Common myeloid progenitor, CD34-positive (primary cell): ENCODE measurements around the gene C9orf78.
"Not testable (repeated sequence)": the region's sequence is repeated elsewhere in the genome, so short reads cannot be mapped to it uniquely, and the experiment has no call there.

ENCODE experiments used
- CTCF ChIA-PET: fragments of 350-600 bp; sonication (Branson Sonifier 250); formaldehyde crosslinking; loops from one replicate; lab custom pipeline; 2021; ENCODE audit warnings: antibody characterized with exemption; lab: Charles Lee
- POLR2A ChIA-PET: fragments of 350-600 bp; sonication (Branson Sonifier 250); formaldehyde crosslinking; loops from one replicate; lab custom pipeline; 2021; ENCODE audit warnings: antibody characterized with exemption; lab: Charles Lee
- DNase-seq, 3 donors: peaks; one replicate each; pipeline versions ENCODE4 v3.0.0 to v3.0.0-alpha.2; 2013
- H3K27ac ChIP-seq, 2 experiments: 1 replicate in 1 of 2; 2 replicates in 1 of 2; pipeline ENCODE4 v1.7.0; 2013; ENCODE audit warnings: inconsistent platforms in 2 of 2, low read length in 2 of 2, mild to moderate bottlenecking in 2 of 2, low read depth in 1 of 2, moderate library complexity in 1 of 2; ENCODE audit not compliant: severe bottlenecking in 2 of 2, insufficient read depth in 1 of 2, poor library complexity in 1 of 2
- H3K27me3 ChIP-seq, 5 experiments: replicated peaks in 2 of 5; 1 replicate in 3 of 5; 2 replicates in 2 of 5; pipeline versions ENCODE4 v1.6.1 to v1.7.0; 2013; ENCODE audit warnings: low read length in 4 of 5, mild to moderate bottlenecking in 2 of 5, moderate library complexity in 2 of 5, inconsistent platforms in 1 of 5; ENCODE audit not compliant: insufficient read depth in 5 of 5, control insufficient read depth in 4 of 5
- H3K36me3 ChIP-seq, 4 experiments: 1 replicate in 2 of 4; 2 replicates in 2 of 4; pipeline versions ENCODE4 v1.6.1 to v1.7.0; 2013; ENCODE audit warnings: low read length in 3 of 4, control low read depth in 1 of 4, mild to moderate bottlenecking in 1 of 4; ENCODE audit not compliant: control insufficient read depth in 4 of 4, insufficient read depth in 4 of 4
- H3K4me1 ChIP-seq, 4 experiments: 1 replicate in 3 of 4; 2 replicates in 1 of 4; pipeline versions ENCODE4 v1.6.1 to v1.7.1; 2013; ENCODE audit warnings: low read length in 3 of 4, mild to moderate bottlenecking in 3 of 4, control low read depth in 1 of 4, inconsistent platforms in 1 of 4, moderate library complexity in 1 of 4; ENCODE audit not compliant: control insufficient read depth in 4 of 4, insufficient read depth in 4 of 4; ENCODE audit errors: control extremely low read depth in 1 of 4
- H3K4me3 ChIP-seq, 7 experiments: 1 replicate in 4 of 7; 2 replicates in 3 of 7; pipeline versions ENCODE4 v1.5.1 to v1.7.0; 2013; ENCODE audit warnings: mild to moderate bottlenecking in 7 of 7, low read length in 6 of 7, moderate library complexity in 6 of 7, inconsistent platforms in 2 of 7, low read depth in 2 of 7, control low read depth in 1 of 7; ENCODE audit not compliant: insufficient read depth in 4 of 7, control insufficient read depth in 1 of 7; ENCODE audit errors: extremely low read depth in 1 of 7
- H3K9me3 ChIP-seq, 5 experiments: 1 replicate in 4 of 5; 2 replicates in 1 of 5; pipeline versions ENCODE4 v1.6.1 to v1.7.1; 2013; ENCODE audit warnings: low read length in 4 of 5, mild to moderate bottlenecking in 2 of 5, inconsistent platforms in 1 of 5, low read depth in 1 of 5, moderate library complexity in 1 of 5; ENCODE audit not compliant: control insufficient read depth in 4 of 5, insufficient read depth in 2 of 5; ENCODE audit errors: control extremely low read depth in 1 of 5
- WGBS: methylation state at CpG from one replicate; pipeline ENCODE4 v1.1.5; 2013; ENCODE audit not compliant: insufficient coverage; 5-methylcytosine and 5-hydroxymethylcytosine counted together

The C9orf78 gene

DNA sequence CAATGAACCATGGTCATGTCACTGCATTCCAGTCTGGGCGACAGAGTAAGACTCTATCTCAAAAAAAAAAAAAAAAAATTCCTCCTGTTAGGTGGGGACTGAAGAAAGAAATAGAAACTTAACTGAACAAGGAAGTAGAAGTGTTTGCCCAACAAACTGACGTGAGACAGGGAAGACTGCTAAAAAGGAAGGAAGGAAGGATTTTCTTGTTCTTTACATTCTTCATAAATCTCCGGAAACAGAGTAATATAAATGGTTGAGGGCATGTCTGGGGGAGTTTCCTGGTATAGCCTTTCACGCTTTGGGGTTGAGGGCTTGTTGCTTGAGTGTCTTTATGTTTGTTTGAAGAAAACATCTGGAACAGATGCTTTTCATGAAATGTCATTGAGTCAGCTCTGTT is 29.0 kb downstream of the C9orf78 start:
- CTCF ChIA-PET = no interaction called here
- Histone ChIP-seq H3K36me3 (peaks cover 14 to 37% (median 26%) of the 10 kb centered on the region in 4 experiments), H3K4me1 (peaks cover 5 to 10% (median 8%) of the 10 kb centered on the region in 4 experiments), H3K4me3 (no peak overlapping the region), H3K9me3 (no peaks in the 10 kb centered on the region), H3K27ac (no peak overlapping the region), H3K27me3 (no peaks in the 10 kb centered on the region)
- DNase-seq = no peak
- POLR2A ChIA-PET = no interaction called here
- WGBS = 73% methylated on average over 3 of the region's 4 CpGs

DNA sequence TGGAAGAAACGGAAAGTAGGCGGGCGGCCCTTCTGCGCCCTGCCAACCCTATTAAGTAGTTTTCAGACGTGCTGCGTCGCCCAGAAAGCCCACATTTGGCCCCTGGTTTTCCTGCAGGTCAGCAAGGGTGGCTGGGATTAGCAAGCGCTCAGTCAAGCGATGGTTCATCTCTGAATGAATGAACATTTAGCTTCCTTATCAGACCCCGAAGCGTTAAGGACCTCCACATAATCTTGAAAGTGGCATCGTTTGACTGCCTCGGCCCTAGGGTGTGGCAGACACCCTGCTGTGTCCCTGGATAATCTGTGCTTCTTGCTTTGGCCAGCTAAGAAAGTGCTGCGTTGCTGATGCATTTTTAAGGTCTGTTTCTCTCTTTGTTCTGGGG is 31.4 kb downstream of the C9orf78 start:
- peak in 1 of 3 donors; percentile 28 for DNase-seq
- H3K36me3 ChIP-seq = peaks cover 4 to 14% (median 8%) of the 10 kb centered on the region in 4 experiments
- peak overlapping the region; percentile 66 to 91 (median 82) for H3K4me3 ChIP-seq
- ChIA-PET CTCF (interaction anchor here (1.0 to 4.0 kb wide), 2 partner anchors 13 to 17 kb away, joined by 3 to 19 read pairs; no protein-coding TSS in a partner anchor), POLR2A (interaction anchor here (1.3 kb wide), 1 partner anchor 14 kb away, joined by 6 read pairs; no protein-coding TSS in a partner anchor)
- H3K27me3 ChIP-seq = no peaks in the 10 kb centered on the region
- no peaks in the 10 kb centered on the region for H3K9me3 ChIP-seq
- 3% methylated on average over 14 of the region's 14 CpGs for WGBS
- peaks cover 5 to 10% (median 8%) of the 10 kb centered on the region in 4 experiments for H3K4me1 ChIP-seq
- peak overlapping the region in 1 of 2 experiments; percentile 70 for H3K27ac ChIP-seq

DNA sequence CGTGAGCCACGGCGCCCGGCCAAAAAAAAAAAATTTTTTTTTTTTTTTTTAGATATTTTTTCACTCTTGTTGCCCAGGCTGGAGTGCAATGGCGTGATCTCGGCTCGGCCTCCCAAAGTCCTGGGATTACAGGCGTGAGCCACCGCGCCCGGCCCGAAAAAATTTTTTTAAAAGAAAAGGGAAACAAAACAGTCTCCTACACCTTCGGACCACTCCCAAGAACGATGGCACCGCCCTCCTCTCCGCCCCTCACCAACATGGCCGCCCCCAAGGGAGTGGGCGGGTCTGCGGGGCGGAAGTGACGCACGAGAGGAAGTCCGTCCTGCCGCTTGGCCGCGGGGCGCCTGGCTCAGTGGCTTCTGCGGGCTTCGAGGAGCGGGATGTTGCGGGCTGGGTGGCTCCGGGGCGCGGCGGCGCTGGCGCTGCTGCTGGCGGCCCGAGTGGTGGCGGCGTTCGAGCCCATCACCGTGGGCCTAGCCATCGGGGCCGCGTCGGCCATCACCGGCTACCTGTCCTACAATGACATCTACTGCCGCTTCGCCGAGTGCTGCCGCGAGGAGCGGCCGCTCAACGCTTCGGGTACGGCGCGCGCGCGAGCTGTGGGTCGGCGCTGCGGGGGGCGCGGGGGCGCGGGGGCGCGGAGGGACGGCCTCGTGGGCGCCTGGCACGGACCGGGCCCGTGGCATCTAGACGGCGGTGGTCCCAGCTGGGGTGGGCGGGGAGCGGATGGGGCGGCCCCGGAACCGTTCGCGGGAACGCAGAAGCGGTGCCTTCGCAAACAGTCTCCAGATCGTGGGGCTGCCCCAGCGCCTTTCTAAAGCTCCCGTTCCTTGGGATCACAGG is 32.0 kb downstream of the C9orf78 start, which contains the start of gene TOR1B:
Gene TOR1B (plus strand): TSS at position 352 of the 843 bp plus-strand sequence. CDS start 29 bp downstream, at position 381.
- H3K4me3 ChIP-seq = peak within 1 kb of the TSS; percentile 66 to 91 (median 83)
- 0% methylated on average over 55 of the region's 93 CpGs for WGBS
- POLR2A ChIA-PET = interaction anchor here (0.6 kb wide), 1 partner anchor 117 kb away, joined by 3 read pairs; no protein-coding TSS in a partner anchor
- H3K36me3 ChIP-seq = peaks cover 4 to 12% (median 8%) of the 10 kb centered on the region in 4 experiments
- no peaks in the 10 kb centered on the region for H3K27me3 ChIP-seq
- H3K4me1 ChIP-seq = peaks cover 5 to 10% (median 8%) of the 10 kb centered on the region in 4 experiments
- DNase-seq = peak; percentile 95 to 98 (median 97)
- H3K27ac ChIP-seq = peak within 1 kb of the TSS in 1 of 2 experiments; percentile 70
- H3K9me3 ChIP-seq = no peaks in the 10 kb centered on the region
- CTCF ChIA-PET = interaction anchor here (0.6 to 4.0 kb wide), 3 partner anchors 11 to 17 kb away, joined by 3 to 19 read pairs (median 3); no protein-coding TSS in a partner anchor

DNA sequence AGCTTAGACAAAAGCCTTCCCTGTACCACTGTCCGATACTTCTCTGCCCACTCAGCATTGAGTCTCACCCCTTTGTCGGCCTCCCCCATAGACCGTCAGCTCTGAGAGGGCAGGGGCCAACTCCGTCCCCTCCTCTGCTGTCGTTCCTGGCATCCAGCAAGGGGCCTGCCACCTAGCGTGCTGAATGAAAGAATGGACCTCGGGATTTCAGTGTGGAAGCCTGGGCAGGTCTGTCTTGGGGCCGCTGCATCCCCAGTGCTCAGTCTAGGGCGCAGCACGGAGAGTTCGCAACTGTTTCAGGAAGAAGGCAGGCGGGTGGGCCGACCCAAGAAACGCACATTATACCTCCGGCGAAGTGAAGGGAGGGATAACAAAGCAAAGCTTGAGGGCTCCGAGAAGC is 33.6 kb downstream of the C9orf78 start:
- no peaks in the 10 kb centered on the region for H3K27me3 ChIP-seq
- no peaks in the 10 kb centered on the region for H3K9me3 ChIP-seq
- no peak overlapping the region for H3K4me3 ChIP-seq
- ChIA-PET POLR2A (interaction anchor here (0.7 kb wide), 1 partner anchor 9 kb away, joined by 3 read pairs; no protein-coding TSS in a partner anchor), CTCF (interaction anchor here (0.5 to 4.0 kb wide), 5 partner anchors 11 to 75 kb away, joined by 3 to 19 read pairs (median 3); no protein-coding TSS in a partner anchor)
- no peak overlapping the region for H3K27ac ChIP-seq
- H3K36me3 ChIP-seq = peaks cover 0 to 4% (median 3%) of the 10 kb centered on the region in 4 experiments
- 94% methylated on average over 16 of the region's 17 CpGs for WGBS
- peaks cover 5 to 10% (median 8%) of the 10 kb centered on the region in 4 experiments for H3K4me1 ChIP-seq
- no peak for DNase-seq

GRCh38 chr9:129798973-129799372 is 36.1 kb downstream of the C9orf78 start:
- Histone ChIP-seq H3K27ac (no peak overlapping the region), H3K4me1 (peaks cover 4 to 5% (median 4%) of the 10 kb centered on the region in 4 experiments), H3K9me3 (no peaks in the 10 kb centered on the region), H3K36me3 (no peaks in the 10 kb centered on the region), H3K4me3 (no peak overlapping the region), H3K27me3 (no peaks in the 10 kb centered on the region)
- WGBS = 85% methylated on average over 5 of the region's 6 CpGs
- ChIA-PET POLR2A (no interaction called here), CTCF (interaction anchor here (1.0 to 1.1 kb wide), 2 partner anchors 12 to 40 kb away, joined by 3 to 4 read pairs; no protein-coding TSS in a partner anchor)
- no peak for DNase-seq

- H3K27me3 ChIP-seq, POLR2A ChIA-PET, DNase-seq, H3K27ac ChIP-seq, H3K4me3 ChIP-seq, H3K36me3 ChIP-seq, H3K9me3 ChIP-seq, H3K4me1 ChIP-seq: not testable (repeated sequence)
- 93% methylated on average over 2 of the region's 2 CpGs for WGBS
- CTCF ChIA-PET = interaction anchor here (1.1 to 1.2 kb wide), 2 partner anchors 10 to 12 kb away, joined by 3 read pairs; no protein-coding TSS in a partner anchor
These were observed 39.0 kb downstream of the C9orf78 start for GRCh38 chr9:129796029-129796428.
